SKM-1 (cell line): ENCODE data around the gene SOD3.

ENCODE experiments used
- DNase-seq: peaks from one replicate; lab custom pipeline; 2025; ENCODE audit not compliant: unreplicated experiment; lab: John Stamatoyannopoulos, UW

The SOD3 gene

GRCh38 chr4:24801136-24801855, 5.9 kb downstream of the SOD3 start:
- DNase-seq: no peak

- DNase-seq: no peak
These were observed 7.3 kb downstream of the SOD3 start for GRCh38 chr4:24802648-24803047.

DNA sequence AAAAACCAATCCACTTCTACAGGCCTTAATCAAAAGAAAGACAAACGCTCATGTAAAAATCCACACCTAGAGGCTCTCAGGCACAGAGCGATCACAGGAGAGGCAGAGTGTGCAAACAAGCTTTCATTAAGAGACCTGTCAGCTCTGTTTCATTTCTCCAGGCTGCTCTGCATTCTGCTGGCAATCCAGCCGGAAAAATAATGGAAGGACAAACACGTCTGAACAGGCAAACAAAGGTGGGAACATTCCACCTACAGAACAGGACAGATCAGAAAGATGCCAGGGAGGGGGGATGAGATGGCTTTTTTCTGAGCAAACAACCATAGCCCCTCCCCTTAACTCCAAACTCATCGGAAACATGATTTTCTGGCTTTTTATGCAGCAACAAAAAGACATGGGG, 9.7 kb downstream of the SOD3 start:
- no peak for DNase-seq

GRCh38 chr4:24805566-24805965, 10.2 kb downstream of the SOD3 start:
- DNase-seq: no peak

DNA sequence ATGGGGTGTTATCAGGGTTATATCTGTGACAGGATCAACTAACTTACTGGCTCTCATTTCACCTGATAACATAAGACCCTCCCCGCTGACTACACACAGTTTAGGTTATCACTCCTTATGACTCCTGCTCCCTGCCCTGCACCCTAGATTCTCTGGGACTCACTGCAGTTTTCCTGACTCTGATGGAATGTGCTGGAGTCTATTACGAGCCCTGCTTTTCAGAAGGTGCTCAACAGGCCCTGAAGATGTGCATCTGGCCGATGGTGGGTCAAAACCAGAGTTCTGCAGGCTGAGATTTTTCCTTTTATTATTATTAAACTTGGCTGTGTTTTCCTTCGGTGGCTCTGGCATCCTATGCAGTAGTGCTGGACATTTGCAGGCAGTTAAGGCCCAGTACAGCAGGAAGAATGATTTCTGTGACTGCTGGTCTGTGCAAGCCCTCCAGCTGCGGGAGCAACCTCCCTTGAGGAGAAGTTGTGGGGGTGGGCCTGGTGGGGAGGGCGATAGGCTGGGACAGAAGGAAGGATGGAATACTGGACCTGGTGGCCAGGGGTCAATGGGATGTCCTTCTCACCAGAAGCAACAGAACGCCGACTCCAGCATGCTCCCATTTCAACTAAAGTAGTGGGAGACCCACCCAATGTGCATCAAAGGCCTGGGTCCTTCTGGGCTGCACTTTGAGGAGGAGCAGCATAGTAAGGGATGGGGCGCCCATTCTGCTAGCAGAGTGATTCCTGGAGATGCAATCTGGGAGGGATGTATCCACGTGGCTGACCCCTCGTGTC, 11.0 kb downstream of the SOD3 start:
- DNase-seq: no peak

DNA sequence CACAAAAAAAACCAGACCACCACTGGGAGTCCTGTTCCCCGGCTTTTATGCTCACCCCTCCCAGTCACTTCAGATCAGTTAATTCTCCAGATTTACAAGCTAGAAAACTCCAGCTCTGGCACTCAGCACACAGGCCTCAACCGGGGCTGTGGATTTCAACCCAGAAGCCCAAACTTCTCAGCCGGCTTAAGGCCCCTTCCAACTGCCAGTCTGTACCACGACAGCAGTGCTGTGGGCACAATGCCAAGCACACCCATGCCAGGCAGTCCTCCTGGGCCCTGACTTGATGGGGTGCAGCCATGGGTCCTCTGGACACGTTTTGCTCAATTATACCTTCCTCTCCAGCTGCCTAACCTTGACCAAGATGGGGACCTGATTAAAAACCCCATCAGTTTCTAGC, 12.2 kb downstream of the SOD3 start:
- no peak for DNase-seq

DNA sequence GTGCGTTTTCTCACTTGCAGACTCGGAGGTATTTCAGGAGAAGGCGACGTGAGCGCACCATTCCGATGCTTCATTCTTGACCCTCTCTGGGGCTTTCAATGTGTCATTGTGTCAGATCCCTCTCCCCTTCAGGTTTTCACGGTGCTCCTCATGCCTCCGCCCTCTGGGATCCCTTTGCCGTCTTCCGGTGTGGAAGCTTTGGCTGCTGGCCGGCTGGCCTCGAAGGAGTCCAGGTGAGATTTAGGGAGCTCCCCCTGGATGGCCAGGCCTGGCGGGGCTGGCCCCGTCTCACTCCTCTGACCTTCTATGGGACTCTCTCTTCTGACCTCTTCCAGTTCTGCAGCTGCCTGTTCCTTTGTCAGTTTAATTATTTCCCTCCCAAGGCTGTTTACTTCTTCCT, 12.9 kb downstream of the SOD3 start:
- no peak for DNase-seq

GRCh38 chr4:24808955-24809354, 13.6 kb downstream of the SOD3 start:
- DNase-seq: no peak

DNA sequence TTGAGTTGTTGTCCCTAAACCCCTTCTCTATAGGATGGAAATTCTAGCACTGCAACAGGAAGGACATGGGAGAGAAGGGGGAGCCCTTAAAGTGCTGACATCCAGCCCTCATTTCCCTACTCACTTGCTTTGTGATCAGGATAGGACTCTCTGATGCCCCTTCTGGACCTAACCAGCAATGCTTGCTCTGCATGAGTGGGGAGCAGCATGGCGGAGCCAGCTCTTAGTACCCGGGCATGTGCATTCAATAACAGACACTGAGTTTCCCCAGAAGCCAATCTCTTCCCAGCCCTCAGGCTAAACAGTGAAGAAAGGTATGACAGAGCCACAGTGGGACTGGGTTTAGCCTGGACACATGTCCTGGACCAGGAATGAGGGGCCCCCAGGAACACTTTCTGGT, 14.0 kb downstream of the SOD3 start:
- no peak for DNase-seq

DNA sequence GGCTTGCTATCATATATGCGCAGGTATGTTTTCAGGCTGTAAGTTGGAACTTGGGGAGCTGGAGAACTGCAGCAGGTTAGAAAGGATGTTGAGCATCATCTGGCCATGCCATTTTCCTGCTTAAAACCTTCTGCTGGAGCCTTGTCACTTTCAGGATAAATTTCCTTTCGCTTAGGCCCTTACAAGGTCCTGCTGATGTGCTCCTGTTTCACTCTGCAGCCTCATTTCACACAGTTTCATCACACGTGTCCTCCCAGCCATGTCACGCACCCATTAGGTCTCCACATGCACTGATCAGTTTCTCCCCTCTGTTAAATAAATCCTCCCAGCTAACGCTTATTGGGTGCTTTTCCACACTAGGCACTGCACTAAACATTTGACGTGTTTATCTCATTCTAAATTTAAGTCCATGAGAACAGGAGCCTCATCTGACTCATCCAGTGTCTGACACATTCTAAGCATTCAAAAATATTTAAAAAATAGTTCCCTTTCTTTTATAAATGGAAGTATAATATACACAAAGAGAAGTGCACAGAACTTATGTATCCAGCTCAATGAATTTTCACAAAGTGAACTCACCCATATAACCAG, 14.5 kb downstream of the SOD3 start:
- DNase-seq: no peak

GRCh38 chr4:24810871-24811631, 15.7 kb downstream of the SOD3 start:
- no peak for DNase-seq

DNA sequence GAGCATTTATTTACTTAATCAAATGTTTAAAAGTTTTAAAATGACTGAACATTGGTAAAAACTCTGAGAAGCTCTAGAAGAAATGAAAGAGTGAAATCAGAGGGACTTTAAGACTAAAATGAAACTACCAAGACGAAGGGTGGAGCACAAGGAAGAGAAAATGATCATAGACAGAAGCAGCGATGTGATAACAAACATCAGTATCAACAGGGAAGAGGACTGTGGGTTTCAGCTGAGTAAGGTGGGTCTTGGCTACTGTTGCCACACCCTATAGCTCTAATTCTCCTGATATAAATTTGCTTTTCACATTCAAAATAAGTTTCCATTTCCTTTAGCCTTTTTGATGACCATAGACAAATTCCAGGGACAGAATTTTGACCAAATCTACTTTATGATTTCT, 18.4 kb downstream of the SOD3 start:
- no peak for DNase-seq

DNA sequence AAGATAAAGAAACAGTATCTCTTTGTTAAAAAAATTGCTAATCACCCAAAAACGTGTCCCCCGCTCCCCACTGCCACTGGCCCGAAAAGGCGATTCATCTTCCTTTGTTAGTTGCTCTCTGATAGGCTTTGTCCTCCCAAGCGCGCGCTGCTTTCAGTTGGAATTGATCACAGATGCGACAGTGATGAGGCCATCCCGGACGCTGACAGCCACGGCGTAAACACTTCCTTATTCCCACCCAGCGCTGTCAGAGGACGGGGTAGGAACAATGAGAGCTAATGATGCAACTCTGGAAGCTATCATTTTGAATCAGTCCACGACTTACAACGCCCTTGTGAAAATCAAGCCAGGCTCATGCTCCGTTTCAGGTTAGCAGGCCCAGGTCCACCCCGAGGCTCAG, 21.4 kb downstream of the SOD3 start:
- DNase-seq: no peak

DNA sequence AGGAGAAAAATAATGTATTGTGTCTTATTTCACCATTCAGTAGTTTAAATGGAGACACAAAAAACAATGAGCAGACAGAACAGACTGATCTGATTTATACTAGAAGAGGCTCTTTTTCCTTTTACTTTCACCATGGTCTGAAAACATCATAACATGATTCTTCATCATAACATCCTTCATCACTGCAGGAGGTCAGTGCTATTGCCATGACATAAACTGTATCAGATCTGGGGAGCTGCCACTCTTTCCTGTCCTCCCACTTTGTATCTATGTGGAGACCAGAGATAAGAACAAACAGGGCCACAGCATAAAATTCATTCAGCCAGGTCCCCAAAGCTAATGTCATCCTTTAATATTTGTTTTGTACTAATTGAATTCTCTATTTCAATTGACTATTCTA, 25.2 kb downstream of the SOD3 start:
- no peak for DNase-seq

DNA sequence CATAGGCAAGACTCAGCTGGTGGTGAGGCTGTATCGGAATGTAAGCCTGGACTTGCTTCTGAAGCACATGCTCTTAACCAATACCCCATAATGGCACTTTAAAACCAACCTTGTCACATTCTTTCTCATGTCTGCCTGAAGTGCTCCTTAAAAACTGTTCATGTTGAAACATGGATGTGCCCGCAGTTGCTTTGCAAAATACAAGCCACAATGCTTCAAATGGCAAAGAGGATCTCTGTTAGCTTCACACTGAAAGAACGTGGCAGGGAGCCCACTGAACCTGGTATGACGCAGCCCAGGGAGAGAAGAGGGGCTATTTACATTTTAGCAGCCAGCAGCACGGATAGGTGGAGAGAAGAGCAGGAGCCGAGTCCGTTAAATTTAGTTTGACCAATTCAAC, 29.3 kb downstream of the SOD3 start:
- DNase-seq: no peak

DNA sequence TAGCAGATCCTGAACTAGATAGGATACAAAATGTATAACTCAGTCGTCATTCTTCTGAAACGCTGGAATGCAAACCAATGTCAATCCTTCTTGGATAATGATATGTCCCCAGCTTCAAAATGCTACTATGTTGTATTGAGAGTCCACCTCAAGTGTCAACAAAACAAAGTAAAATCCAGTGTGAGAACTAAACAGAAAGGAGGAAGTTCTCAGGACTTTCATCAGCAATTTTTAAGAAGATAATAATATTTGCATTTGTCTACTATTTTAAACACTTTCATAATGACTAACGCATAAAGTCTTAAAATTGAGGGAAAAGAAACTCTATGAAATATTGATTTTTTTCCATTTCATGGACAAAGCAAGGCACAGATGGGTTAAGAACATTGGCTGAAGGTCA, 36.3 kb downstream of the SOD3 start:
- no peak for DNase-seq

DNA sequence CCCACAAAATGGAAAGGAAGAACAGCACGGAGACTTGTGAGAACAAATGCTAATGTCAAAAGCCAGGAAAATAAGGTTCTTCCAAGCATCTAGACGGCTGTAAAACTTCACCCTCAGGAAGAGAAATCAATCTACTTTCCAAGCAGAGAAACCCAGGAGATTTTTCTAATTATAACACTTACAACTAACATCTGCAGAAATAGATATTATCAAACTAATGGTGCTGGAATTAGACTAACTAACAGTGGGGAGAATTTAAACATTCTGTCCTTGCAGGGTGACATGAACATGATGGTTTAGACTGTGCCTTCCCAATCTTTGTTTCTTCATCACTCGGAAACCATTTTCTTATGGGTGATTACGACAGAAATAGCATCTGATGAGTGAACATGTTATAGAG, 40.3 kb downstream of the SOD3 start:
- DNase-seq: no peak

DNA sequence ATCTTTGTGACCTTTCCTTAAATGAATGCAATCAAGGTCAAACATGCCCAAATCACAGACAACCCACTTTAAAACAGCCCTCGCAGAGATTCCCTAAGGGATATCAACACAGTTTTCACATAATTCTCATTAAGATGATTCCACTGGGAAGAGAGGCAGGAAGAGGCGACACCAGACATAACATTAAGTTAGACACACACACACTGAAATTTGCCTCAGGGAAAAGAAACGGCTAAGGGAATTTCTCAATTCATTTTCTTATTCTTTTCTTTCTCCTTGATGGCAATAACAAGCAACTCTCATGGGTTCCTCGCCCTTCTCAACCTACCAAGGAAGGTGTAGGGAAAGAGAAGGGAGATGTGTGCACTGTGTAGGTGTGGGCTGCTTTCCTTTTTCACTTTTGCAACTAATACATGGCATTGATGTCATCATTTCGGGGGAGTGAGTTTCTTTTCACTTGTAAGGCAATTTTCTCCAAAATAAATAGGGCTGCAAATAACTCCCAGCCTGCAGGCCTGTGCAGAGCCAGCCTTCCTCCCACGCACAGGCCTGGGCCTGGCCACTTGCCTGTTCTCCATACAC, 41.4 kb downstream of the SOD3 start:
- DNase-seq: no peak

GRCh38 chr4:24837336-24837735, 42.0 kb downstream of the SOD3 start:
- DNase-seq: no peak

DNA sequence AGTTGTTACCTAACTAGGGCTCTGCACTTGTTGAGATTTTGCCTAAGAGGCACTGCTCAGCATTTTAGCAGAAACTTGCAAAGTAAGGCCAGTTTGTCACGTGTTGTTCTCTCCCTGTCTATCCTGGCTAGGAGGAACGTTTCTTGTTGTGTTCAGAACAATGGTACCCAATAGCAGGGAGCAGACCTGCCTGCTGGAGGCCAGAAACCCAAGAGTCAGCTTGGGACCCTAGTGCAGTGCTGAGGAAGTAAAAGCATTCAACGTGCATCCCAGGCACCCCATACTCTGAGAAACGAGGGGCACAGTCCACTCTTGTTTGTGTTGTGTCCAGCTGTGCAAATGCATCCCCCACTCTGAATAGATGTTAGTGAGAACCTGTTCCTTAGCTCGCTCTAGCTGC, 42.4 kb downstream of the SOD3 start:
- DNase-seq: no peak

GRCh38 chr4:24840362-24840761, 45.0 kb downstream of the SOD3 start:
- no peak for DNase-seq
